ENCODE data around the gene EPB42. TPM values are rescaled to one million over a fixed set of nuclear protein-coding genes. Genes with fewer than 3 reads are reported as not detected.
"Not testable (repeated sequence)": the region's sequence is repeated elsewhere in the genome, so short reads cannot be mapped to it uniquely, and the experiment has no call there.

The EPB42 gene
- total RNA-seq, 5 donors from 2014 or later (not counting 1 experiment from before 2014, with no cell fraction given) = not detected

GRCh38 chr15:43185157-43186002 lies 35.4 kb downstream of the EPB42 start, which contains the start of gene CCNDBP1:
Gene CCNDBP1, plus strand, starts transcription at chr15:43185403. Its CDS starts 96 bp downstream, at chr15:43185499.
- H3K4me1 Mint-ChIP-seq = peaks cover 40 to 54% (median 41%) of the 10 kb centered on the region in 3 donors
- ChIA-PET POLR2A (no interaction called here), CTCF (no interaction called here)

DNA sequence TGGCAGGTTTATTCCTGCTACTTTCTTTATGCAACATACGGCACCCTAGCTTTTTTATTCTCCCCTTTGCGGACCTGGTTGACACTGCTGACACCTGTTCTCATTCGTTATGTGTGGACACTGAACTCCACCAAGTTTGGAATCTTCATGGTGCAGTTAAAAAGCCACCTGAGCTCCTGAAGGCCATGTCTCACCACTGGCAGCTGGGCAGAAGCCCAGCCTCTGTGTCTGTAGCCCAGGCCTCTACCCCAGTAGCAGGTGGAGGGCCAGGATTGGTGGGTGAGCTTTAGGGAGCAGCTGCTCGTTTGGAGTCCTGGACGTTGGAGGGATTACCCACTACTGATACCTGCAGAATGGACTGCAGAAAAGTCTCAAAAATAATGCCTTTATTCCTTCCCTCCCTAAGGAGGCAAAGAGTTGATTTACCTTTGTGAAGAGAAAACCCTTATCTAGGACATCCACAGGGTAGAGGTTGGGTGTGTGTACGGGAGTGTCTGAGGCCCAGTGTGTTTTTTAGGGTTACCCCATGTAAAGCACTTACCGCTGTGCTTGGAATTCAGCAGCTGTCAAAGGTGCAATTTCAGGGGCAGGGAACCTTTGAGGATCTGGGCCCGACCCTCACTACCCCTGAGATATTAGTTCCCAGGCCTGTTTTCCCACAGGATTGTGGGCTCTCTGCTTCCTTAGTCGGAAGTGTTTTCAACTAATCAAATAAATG lies 36.3 kb downstream of the EPB42 start:
- Mint-ChIP-seq H3K4me3 (peak overlapping the region; percentile 91 to 97 (median 94)), H3K9me3 (no peaks in the 10 kb centered on the region), H3K36me3 (peaks cover 22% of the 10 kb centered on the region), H3K27ac (peak overlapping the region; percentile 96 to 97), H3K27me3 (no peaks in the 10 kb centered on the region), H3K4me1 (peaks cover 35 to 50% (median 40%) of the 10 kb centered on the region in 3 donors)
- peak in 1 of 4 experiments; percentile 1 for ATAC-seq (replicated peaks in 1 of 4)
- DNase-seq = peak in 2 of 35 experiments; percentile 9 to 19
- Histone ChIP-seq H3K4me1 (ENCODE audit: control insufficient read depth in 1 of 2, extremely low read depth in 1 of 2, insufficient read depth in 2 of 2, low read length in 2 of 2) (peaks cover 3 to 19% of the 10 kb centered on the region in 2 experiments), H3K27ac (ENCODE audit: low read length) (peak overlapping the region; percentile 90), H3K27me3 (replicated peaks in 1 of 2; ENCODE audit: control insufficient read depth in 2 of 2, extremely low read depth in 1 of 2, insufficient read depth in 2 of 2, low read length in 1 of 2) (no peaks in the 10 kb centered on the region), H3K36me3 (ENCODE audit: control insufficient read depth in 2 of 2, extremely low read depth in 1 of 2, insufficient read depth in 1 of 2, low read length in 1 of 2) (peaks cover 0 to 12% of the 10 kb centered on the region in 2 donors), H3K4me3 (ENCODE audit: control insufficient read depth in 1 of 2, extremely low read depth in 1 of 2, low read length in 1 of 2) (peak overlapping the region; percentile 17 to 89), H3K9me3 (no peaks in the 10 kb centered on the region)
- WGBS (ENCODE audit: insufficient coverage) = 100% methylated on average over 2 of the region's 9 CpGs
- ChIA-PET CTCF (interaction anchor here (0.9 to 1.5 kb wide), 2 partner anchors 79 to 1774 kb away, joined by 3 to 4 read pairs; partner anchors contain the start of gene UBR1 (in 1 of the 2)), POLR2A (interaction anchor here in 1 of 2 donors (0.6 to 0.9 kb wide), 2 partner anchors 21 to 45 kb away, joined by 3 read pairs; no protein-coding TSS in a partner anchor)

More at GRCh38 chr15:43185157-43186002, 35.4 kb downstream of the EPB42 start, which contains the start of gene CCNDBP1:
- no peaks in the 10 kb centered on the region for H3K27me3 ChIP-seq (replicated peaks in 1 of 2; ENCODE audit: control insufficient read depth in 2 of 2, extremely low read depth in 1 of 2, insufficient read depth in 2 of 2, low read length in 1 of 2)
- H3K27ac ChIP-seq (ENCODE audit: low read length) = peak within 1 kb of the TSS; percentile 90
- under 1% methylated on average over 49 of the region's 69 CpGs for WGBS (ENCODE audit: insufficient coverage)
- H3K36me3 ChIP-seq (ENCODE audit: control insufficient read depth in 2 of 2, extremely low read depth in 1 of 2, insufficient read depth in 1 of 2, low read length in 1 of 2) = peaks cover 4 to 20% of the 10 kb centered on the region in 2 donors
- peak; percentile 69 to 91 (median 81) for DNase-seq
- peak within 1 kb of the TSS; percentile 59 to 89 for H3K4me3 ChIP-seq (ENCODE audit: control insufficient read depth in 1 of 2, extremely low read depth in 1 of 2, low read length in 1 of 2)
- H3K9me3 Mint-ChIP-seq = no peaks in the 10 kb centered on the region
- peaks cover 26% of the 10 kb centered on the region for H3K36me3 Mint-ChIP-seq
- no peaks in the 10 kb centered on the region for H3K9me3 ChIP-seq
- H3K4me1 ChIP-seq (ENCODE audit: control insufficient read depth in 1 of 2, extremely low read depth in 1 of 2, insufficient read depth in 2 of 2, low read length in 2 of 2) = peaks cover 3 to 19% of the 10 kb centered on the region in 2 experiments
- peak within 1 kb of the TSS; percentile 91 to 97 (median 94) for H3K4me3 Mint-ChIP-seq
- peak; percentile 86 to 94 (median 90) for ATAC-seq (replicated peaks in 1 of 4)
- no peaks in the 10 kb centered on the region for H3K27me3 Mint-ChIP-seq
- peak within 1 kb of the TSS; percentile 96 to 97 for H3K27ac Mint-ChIP-seq

DNA sequence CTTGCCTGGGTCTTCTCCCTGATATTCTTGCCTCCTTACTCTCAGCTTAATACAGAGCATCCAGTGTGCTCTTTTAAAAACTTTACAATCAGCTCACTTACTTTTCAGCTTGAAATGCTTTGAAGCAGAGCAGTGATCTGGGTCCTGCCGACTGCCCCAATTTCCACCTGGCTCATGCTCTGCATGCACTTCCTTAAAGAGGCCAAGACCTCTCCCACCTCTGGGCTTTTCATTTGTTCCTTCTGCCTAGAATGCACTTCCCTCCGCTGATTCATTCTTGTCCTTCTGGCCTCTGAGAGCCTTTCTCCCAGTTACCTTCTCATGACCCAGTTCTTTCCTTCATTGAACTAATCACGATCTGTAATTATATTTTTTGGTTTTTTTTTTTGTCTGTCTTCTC lies 37.5 kb downstream of the EPB42 start:
- Mint-ChIP-seq H3K27ac (peak overlapping the region; percentile 69 to 71), H3K9me3 (no peaks in the 10 kb centered on the region), H3K27me3 (no peaks in the 10 kb centered on the region), H3K4me1 (peaks cover 25 to 45% (median 31%) of the 10 kb centered on the region in 3 donors), H3K4me3 (no peak overlapping the region), H3K36me3 (peaks cover 27% of the 10 kb centered on the region)
- peaks cover 3 to 19% of the 10 kb centered on the region in 2 experiments for H3K4me1 ChIP-seq (ENCODE audit: control insufficient read depth in 1 of 2, extremely low read depth in 1 of 2, insufficient read depth in 2 of 2, low read length in 2 of 2)
- WGBS (ENCODE audit: insufficient coverage) = 70% methylated on average over 1 of the region's 3 CpGs
- ATAC-seq (replicated peaks in 1 of 4) (no peak), DNase-seq (no peak)
- H3K27ac ChIP-seq (ENCODE audit: low read length) = no peak overlapping the region
- H3K9me3 ChIP-seq = no peaks in the 10 kb centered on the region
- H3K27me3 ChIP-seq (replicated peaks in 1 of 2; ENCODE audit: control insufficient read depth in 2 of 2, extremely low read depth in 1 of 2, insufficient read depth in 2 of 2, low read length in 1 of 2) = no peaks in the 10 kb centered on the region
- H3K4me3 ChIP-seq (ENCODE audit: control insufficient read depth in 1 of 2, extremely low read depth in 1 of 2, low read length in 1 of 2) = no peak overlapping the region
- CTCF ChIA-PET = interaction anchor here in 1 of 2 donors (1.5 kb wide), 1 partner anchor 77 kb away, joined by 4 read pairs; the partner anchor contains the start of gene UBR1
- peaks cover 0 to 15% of the 10 kb centered on the region in 2 donors for H3K36me3 ChIP-seq (ENCODE audit: control insufficient read depth in 2 of 2, extremely low read depth in 1 of 2, insufficient read depth in 1 of 2, low read length in 1 of 2)
- POLR2A ChIA-PET = interaction anchor here (0.6 to 1.1 kb wide), 4 partner anchors 10 to 622 kb away, joined by 3 to 5 read pairs (median 3); no protein-coding TSS in a partner anchor

- H3K27ac ChIP-seq (ENCODE audit: low read length); H3K9me3 ChIP-seq; H3K4me1 ChIP-seq (ENCODE audit: control insufficient read depth in 1 of 2, extremely low read depth in 1 of 2, insufficient read depth in 2 of 2, low read length in 2 of 2); ATAC-seq (replicated peaks in 1 of 4); H3K27me3 Mint-ChIP-seq; H3K4me1 Mint-ChIP-seq; H3K9me3 Mint-ChIP-seq; POLR2A ChIA-PET; H3K4me3 Mint-ChIP-seq; CTCF ChIA-PET; H3K27me3 ChIP-seq (replicated peaks in 1 of 2; ENCODE audit: control insufficient read depth in 2 of 2, extremely low read depth in 1 of 2, insufficient read depth in 2 of 2, low read length in 1 of 2); H3K4me3 ChIP-seq (ENCODE audit: control insufficient read depth in 1 of 2, extremely low read depth in 1 of 2, low read length in 1 of 2); H3K27ac Mint-ChIP-seq; DNase-seq: not testable (repeated sequence)
- peaks cover 0 to 29% of the 10 kb centered on the region in 2 donors for H3K36me3 ChIP-seq (ENCODE audit: control insufficient read depth in 2 of 2, extremely low read depth in 1 of 2, insufficient read depth in 1 of 2, low read length in 1 of 2)
- H3K36me3 Mint-ChIP-seq = peaks cover 47% of the 10 kb centered on the region
- WGBS (ENCODE audit: insufficient coverage) = no CpG with 5 or more reads among the region's 2 CpGs
Measured at GRCh38 chr15:43177147-43177546, 43.7 kb downstream of the EPB42 start.

- H3K27ac ChIP-seq (ENCODE audit: low read length); DNase-seq; H3K9me3 Mint-ChIP-seq; H3K4me3 Mint-ChIP-seq; H3K27me3 ChIP-seq (replicated peaks in 1 of 2; ENCODE audit: control insufficient read depth in 2 of 2, extremely low read depth in 1 of 2, insufficient read depth in 2 of 2, low read length in 1 of 2); H3K4me1 Mint-ChIP-seq; ATAC-seq (replicated peaks in 1 of 4); H3K27me3 Mint-ChIP-seq; H3K4me1 ChIP-seq (ENCODE audit: control insufficient read depth in 1 of 2, extremely low read depth in 1 of 2, insufficient read depth in 2 of 2, low read length in 2 of 2); H3K4me3 ChIP-seq (ENCODE audit: control insufficient read depth in 1 of 2, extremely low read depth in 1 of 2, low read length in 1 of 2); H3K27ac Mint-ChIP-seq; H3K9me3 ChIP-seq: not testable (repeated sequence)
- ChIA-PET POLR2A (interaction anchor here in 1 of 2 donors (0.5 kb wide), 1 partner anchor 1525 kb away, joined by 6 read pairs; no protein-coding TSS in a partner anchor), CTCF (interaction anchor here in 1 of 2 donors (0.5 kb wide), 1 partner anchor 250 kb away, joined by 3 read pairs; no protein-coding TSS in a partner anchor)
- H3K36me3 ChIP-seq (ENCODE audit: control insufficient read depth in 2 of 2, extremely low read depth in 1 of 2, insufficient read depth in 1 of 2, low read length in 1 of 2) = peaks cover 0 to 25% of the 10 kb centered on the region in 2 donors
- 100% methylated on average over 12 of the region's 25 CpGs for WGBS (ENCODE audit: insufficient coverage)
- peaks cover 48% of the 10 kb centered on the region for H3K36me3 Mint-ChIP-seq
Measured at GRCh38 chr15:43175656-43176309, 45.0 kb downstream of the EPB42 start.

Measured in T-cell (primary cell).